GM21526 (cell line): ENCODE results near the gene SHLD1.
"Not testable (repeated sequence)": the region's sequence is repeated elsewhere in the genome, so short reads cannot be mapped to it uniquely, and the experiment has no call there.

Source experiments
- ATAC-seq: cut with Tn5 transposase; IDR thresholded peaks from one replicate; pipeline ENCODE4 v1.9.1; 2021; ENCODE audit warnings: moderate library complexity; ENCODE audit not compliant: unreplicated experiment, low FRiP score

Gene SHLD1

GRCh38 chr20:5735845-5736510, 14.2 kb upstream of the SHLD1 start:
- ATAC-seq, result no peak

- no peak for ATAC-seq
Measured at GRCh38 chr20:5737619-5737953, 12.6 kb upstream of the SHLD1 start.

GRCh38 chr20:5737966-5738365, 12.2 kb upstream of the SHLD1 start:
- ATAC-seq, result no peak

- not testable (repeated sequence) for ATAC-seq
Measured at GRCh38 chr20:5740643-5741042, 9.6 kb upstream of the SHLD1 start.

GRCh38 chr20:5741089-5741488, 9.1 kb upstream of the SHLD1 start:
- ATAC-seq, result no peak

- ATAC-seq, result no peak
Measured at GRCh38 chr20:5742041-5742440, 8.2 kb upstream of the SHLD1 start.

GRCh38 chr20:5745416-5746030, 4.7 kb upstream of the SHLD1 start:
- ATAC-seq, result no peak

GRCh38 chr20:5746064-5746463, 4.1 kb upstream of the SHLD1 start:
- no peak for ATAC-seq

- no peak for ATAC-seq
Measured at GRCh38 chr20:5748246-5748645, 2.0 kb upstream of the SHLD1 start.

GRCh38 chr20:5749512-5749951, 669 bp upstream of the SHLD1 start:
- ATAC-seq, result not testable (repeated sequence)

GRCh38 chr20:5751856-5752255, 1.7 kb downstream of the SHLD1 start:
- ATAC-seq, result no peak

- no peak for ATAC-seq
Measured at GRCh38 chr20:5753814-5754213, 3.6 kb downstream of the SHLD1 start.

- no peak for ATAC-seq
Measured at GRCh38 chr20:5757949-5758348, 7.7 kb downstream of the SHLD1 start.

GRCh38 chr20:5766085-5766764, 16.0 kb downstream of the SHLD1 start:
- ATAC-seq, result no peak

- no peak for ATAC-seq
Measured at GRCh38 chr20:5767493-5768098, 17.4 kb downstream of the SHLD1 start.

- no peak for ATAC-seq
Measured at GRCh38 chr20:5770231-5770986, 20.2 kb downstream of the SHLD1 start.

- no peak for ATAC-seq
Measured at GRCh38 chr20:5770987-5771318, 20.8 kb downstream of the SHLD1 start.

GRCh38 chr20:5772704-5773103, 22.5 kb downstream of the SHLD1 start:
- no peak for ATAC-seq

- ATAC-seq, result no peak
Measured at GRCh38 chr20:5773589-5773988, 23.4 kb downstream of the SHLD1 start.

GRCh38 chr20:5776077-5776476, 25.9 kb downstream of the SHLD1 start:
- no peak for ATAC-seq
